Middle frontal gyrus (tissue), 1 donor: ENCODE data around the gene PLPPR3.

ENCODE experiments used
- DNase-seq: peaks from one replicate; pipeline ENCODE4 v3.0.0-alpha.2; 2015; ENCODE audit warnings: low spot score; ENCODE audit errors: extremely low spot score

PLPPR3 gene, protein sequence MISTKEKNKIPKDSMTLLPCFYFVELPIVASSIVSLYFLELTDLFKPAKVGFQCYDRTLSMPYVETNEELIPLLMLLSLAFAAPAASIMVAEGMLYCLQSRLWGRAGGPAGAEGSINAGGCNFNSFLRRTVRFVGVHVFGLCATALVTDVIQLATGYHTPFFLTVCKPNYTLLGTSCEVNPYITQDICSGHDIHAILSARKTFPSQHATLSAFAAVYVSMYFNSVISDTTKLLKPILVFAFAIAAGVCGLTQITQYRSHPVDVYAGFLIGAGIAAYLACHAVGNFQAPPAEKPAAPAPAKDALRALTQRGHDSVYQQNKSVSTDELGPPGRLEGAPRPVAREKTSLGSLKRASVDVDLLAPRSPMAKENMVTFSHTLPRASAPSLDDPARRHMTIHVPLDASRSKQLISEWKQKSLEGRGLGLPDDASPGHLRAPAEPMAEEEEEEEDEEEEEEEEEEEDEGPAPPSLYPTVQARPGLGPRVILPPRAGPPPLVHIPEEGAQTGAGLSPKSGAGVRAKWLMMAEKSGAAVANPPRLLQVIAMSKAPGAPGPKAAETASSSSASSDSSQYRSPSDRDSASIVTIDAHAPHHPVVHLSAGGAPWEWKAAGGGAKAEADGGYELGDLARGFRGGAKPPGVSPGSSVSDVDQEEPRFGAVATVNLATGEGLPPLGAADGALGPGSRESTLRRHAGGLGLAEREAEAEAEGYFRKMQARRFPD

GRCh38 chr19:821825-822503, at the start of gene PLPPR3:
Gene PLPPR3, minus strand, starts transcription at chr19:821955. Its CDS starts 396 bp downstream, at chr19:821559.
- no peak for DNase-seq

GRCh38 chr19:870963-871401, 49.2 kb upstream of the PLPPR3 start:
- DNase-seq: no peak

DNA sequence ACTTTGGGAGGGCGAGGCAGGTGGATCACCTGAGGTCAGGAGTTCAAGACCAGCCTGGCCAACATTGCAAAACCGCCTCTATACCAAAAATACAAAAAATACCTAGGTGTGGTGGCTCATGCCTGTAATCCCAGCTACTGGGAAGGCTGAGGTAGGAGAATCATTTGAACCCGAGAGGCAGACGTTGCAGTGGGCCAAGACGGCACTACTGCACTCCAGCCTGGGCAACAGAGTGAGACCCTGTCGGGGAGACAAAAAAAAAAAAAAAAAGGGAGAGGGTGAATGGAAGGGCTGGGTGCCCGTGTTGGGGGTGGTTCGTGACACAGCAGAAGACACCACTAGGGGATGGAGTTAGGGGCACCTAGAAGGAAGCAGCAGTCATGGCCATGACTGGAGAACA, 48.6 kb upstream of the PLPPR3 start:
- no peak for DNase-seq

DNA sequence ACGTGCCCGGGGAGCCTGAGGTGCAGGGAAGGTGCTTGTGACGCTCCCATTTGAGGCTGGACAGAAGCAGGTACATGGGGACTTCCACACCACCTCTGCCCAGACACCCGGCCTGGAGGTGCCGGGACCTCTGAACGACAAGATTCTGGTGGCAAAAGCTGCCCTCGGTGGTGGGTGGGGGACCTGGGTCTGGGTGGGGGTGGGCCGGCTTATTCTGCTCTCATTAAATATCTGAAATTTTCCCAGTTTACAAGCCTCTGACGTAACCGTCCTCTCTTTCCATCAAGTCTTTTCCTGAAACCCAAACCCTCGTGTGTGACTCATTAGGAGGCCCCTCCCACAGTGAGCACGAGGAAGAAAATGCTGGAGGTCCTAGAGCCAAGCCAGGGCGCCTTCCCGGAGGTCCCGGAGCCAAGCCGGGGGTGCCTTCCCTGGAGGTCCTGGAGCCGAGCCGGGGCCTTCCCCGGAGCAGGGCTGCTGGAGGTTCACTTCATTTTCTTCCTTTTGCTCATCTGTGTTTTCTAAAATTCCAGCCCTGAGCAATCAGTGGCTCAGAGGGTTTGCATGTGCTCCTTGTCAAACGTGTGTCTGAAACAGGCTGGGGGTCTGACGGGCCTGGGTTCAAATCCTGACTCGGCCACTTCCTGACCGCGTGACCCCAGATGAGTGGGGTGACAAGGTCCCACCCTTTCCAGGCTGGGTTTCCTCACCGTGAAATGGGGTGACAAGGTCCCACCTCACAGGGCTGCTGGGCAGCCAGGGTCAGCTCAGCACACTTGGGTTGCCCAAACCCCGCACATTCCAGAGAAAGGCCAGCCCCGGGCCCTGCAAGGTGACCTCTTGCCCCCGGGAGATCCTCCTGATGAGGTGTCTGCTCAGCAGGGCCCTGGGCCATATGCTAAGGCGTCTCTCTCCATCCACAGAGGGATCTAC, 47.8 kb upstream of the PLPPR3 start:
- no peak for DNase-seq

DNA sequence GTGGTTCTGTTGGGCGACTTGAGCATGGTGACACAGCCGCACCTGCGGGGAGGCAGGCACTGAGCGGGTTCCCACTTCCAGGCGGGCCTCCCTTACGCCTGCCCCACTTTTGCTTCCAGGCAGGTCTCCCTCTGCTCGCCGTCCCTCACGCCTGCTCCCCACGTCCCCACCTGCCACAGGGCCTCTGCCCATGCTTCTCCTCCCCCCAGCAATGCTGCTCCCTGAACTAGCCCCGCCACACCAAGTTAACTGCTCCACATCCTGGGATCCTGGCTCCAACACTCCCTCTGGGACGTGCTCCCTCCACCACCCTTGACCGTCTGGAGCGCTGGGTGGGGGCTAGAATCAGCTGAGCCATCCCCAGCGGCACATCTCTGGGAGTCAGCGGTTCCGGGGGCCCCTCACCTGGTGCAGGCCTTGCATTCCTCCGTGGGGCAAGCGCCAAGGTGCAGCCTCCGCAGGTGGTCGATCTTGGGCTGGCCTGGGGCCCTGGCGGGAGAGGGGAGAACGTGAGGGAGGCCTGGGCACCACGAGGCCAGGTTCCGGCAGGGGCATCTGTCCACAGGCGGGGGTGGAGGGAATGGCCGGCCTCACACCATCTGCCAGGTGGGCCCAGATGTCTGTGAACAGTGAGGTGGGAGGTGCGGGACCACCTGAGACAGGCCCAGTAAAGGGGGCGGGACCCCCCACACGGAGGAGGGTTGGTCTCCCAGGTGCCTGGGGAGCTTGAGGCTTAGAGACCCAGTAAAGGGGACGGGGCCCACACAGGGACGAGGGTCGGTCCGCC, 46.9 kb upstream of the PLPPR3 start:
- no peak for DNase-seq

GRCh38 chr19:867855-868457, 46.2 kb upstream of the PLPPR3 start:
- DNase-seq: no peak

GRCh38 chr19:867301-867793, 45.6 kb upstream of the PLPPR3 start:
- no peak for DNase-seq

- no peak for DNase-seq
Measured at GRCh38 chr19:866769-867300, 45.1 kb upstream of the PLPPR3 start.

GRCh38 chr19:863315-863620, 41.5 kb upstream of the PLPPR3 start:
- DNase-seq: no peak

DNA sequence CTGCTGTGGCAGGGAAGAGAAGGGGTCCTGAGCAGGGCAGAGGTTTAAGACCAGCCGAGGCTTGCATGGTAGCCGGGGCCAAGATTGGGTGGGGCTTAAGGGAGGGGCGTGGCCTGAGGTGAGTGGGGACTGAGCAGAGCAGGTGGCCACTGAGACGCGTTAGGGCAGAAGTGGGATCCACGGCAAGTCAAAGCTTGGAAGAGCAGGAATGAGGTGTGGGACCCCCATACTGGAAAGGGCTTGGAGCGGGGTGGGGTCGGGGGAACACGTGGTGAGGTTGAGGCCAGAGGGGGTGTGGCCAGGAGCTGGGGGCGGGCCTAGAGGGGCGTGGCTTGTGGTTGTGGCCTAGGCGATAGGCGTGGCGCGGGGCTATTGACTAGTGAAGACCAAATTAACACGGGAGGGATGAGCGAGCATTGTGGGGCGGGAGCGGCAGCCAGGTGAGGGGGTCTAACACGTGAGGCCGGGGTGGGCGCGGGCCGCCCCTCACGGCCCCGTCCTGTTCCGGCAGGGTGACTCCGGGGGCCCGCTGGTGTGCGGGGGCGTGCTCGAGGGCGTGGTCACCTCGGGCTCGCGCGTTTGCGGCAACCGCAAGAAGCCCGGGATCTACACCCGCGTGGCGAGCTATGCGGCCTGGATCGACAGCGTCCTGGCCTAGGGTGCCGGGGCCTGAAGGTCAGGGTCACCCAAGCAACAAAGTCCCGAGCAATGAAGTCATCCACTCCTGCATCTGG, 41.0 kb upstream of the PLPPR3 start:
- DNase-seq: no peak

- no peak for DNase-seq
Measured at GRCh38 chr19:861756-862580, 40.2 kb upstream of the PLPPR3 start.

- no peak for DNase-seq
Measured at GRCh38 chr19:861141-861755, 39.5 kb upstream of the PLPPR3 start.

DNA sequence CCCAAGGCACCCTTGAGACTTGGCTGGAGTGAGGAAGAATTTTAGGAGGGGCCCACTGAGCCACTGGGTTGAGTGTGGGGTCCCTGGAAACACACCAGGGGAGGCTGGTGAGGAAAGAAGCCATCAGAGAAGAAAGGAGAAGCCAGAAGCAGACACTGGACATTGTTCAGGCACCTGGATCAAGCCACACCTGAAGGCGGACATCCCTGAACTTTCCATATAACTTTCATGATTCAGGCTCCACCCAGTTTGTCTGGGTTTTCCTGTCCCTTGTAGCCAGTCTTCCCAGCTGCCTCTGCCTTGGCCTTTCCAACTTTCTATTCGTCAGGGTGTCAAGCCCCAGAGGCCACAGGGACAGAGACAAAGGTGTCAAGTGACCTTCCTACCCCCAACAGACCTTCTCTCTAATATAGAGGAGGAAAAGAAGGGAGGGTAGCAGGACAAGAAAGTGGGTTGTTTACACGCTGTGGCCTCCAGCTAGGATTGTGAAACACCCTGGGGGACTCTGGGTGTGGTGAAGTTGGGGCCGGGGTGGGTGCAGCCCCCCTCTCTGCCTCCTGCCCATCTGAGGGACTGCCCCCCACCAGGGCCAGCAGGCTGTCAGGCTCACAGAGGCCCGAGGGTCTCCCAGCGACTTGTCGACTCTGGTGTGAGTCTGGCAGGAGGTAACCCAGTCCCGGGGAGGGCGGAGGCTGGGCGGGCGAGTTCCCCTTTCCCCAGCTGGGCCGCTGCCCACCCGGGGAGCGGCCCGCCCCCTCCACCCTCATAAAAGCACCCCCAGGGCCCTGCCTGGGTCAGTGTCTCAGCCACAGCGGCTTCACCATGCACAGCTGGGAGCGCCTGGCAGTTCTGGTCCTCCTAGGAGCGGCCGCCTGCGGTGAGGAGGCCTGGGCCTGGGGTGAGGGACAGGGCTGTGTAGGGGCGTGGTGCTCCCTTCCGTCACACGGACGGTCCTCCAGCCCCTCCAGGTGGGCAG, 37.4 kb upstream of the PLPPR3 start, which contains the start of gene CFD:
CFD (plus strand) TSS at position 797 of the 976 bp plus-strand sequence; CDS start at position 823, 26 bp downstream.
- DNase-seq: no peak

DNA sequence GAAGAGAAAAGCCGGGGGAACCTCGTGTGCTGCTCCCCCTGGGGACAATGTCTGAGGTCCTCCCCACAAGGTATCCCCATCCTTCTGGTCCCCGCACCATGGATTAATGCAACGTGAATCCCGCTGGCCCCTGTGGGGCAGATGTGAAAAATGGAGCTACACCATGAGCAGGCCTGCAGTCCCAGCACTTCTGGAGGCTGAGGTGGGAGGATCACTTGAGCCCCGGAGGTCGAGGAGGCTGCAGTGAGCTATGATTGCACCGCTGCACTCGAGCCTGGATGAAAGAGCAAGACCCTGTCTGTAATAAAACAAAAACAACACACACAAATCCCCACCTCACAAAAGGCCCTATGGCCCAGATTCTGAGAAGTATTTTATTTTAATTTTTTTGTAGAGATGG, 36.5 kb upstream of the PLPPR3 start:
- no peak for DNase-seq

DNA sequence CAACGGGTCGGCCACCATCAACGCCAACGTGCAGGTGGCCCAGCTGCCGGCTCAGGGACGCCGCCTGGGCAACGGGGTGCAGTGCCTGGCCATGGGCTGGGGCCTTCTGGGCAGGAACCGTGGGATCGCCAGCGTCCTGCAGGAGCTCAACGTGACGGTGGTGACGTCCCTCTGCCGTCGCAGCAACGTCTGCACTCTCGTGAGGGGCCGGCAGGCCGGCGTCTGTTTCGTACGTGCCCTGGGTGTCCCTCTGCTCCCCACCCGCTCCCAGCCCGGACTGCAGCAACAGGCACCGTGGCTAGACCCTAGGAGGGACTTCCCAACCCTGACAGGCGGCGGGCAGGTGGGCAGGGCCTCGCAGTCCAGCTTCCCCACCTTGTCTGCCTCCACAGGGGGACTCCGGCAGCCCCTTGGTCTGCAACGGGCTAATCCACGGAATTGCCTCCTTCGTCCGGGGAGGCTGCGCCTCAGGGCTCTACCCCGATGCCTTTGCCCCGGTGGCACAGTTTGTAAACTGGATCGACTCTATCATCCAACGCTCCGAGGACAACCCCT, 33.9 kb upstream of the PLPPR3 start:
- no peak for DNase-seq

DNA sequence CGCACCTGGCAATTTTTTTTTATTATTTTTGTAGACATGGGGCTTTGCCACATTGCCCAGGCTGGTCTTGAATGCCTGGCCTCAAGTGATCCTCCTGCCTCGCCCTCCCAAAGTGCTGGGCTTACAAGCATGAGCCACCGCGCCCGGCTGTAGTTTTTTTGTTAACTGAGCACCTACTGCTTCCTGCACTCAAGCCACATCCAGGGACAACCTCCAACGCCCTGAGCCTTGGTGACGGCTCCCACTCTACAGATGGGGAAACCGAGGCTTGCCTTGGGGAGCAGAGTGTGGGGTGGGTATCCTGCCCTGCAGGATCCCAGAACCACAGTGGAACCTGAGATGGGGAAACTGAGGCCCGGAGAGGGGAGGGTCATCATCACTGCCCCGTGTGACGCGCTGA, 33.4 kb upstream of the PLPPR3 start:
- DNase-seq: no peak
